Measurements from ENCODE around the gene BTN3A1. TPM values are rescaled to one million over a fixed set of nuclear protein-coding genes. Genes with fewer than 3 reads are reported as not detected.
"Not testable (repeated sequence)": the region's sequence is repeated elsewhere in the genome, so short reads cannot be mapped to it uniquely, and the experiment has no call there.

BTN3A1 gene
- total RNA-seq, 2 donors from 2014 or later, result 5.7 to 12.4 TPM

DNA sequence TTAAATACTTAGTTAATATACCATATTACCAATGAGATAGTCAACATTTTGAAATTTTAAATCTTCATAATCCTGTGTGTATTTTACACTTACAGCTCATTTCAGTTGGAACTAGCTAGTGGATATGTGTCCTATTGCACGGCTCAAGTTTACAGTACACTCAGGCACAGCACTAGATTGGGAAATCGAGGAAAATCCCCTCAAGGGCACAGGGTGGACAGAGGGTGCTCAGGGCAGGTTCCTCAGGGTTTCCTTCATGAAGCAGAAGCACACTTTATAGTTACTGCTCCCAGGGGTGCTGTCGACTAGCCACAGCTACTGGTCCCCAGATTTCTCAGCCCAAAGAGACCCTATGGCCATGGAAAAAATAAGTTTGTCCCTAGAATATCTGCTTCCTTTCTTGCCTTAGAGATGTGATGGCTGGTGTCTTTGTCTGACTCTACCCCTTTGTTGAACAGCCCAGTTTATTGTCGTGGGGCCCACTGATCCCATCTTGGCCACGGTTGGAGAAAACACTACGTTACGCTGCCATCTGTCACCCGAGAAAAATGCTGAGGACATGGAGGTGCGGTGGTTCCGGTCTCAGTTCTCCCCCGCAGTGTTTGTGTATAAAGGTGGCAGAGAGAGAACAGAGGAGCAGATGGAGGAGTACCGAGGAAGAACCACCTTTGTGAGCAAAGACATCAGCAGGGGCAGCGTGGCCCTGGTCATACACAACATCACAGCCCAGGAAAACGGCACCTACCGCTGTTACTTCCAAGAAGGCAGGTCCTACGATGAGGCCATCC is 57.1 kb downstream of the BTN3A1 start:
- intact Hi-C loops (cut with DNase I), result no loop called here
- no peak for DNase-seq
- no peak for ATAC-seq

DNA sequence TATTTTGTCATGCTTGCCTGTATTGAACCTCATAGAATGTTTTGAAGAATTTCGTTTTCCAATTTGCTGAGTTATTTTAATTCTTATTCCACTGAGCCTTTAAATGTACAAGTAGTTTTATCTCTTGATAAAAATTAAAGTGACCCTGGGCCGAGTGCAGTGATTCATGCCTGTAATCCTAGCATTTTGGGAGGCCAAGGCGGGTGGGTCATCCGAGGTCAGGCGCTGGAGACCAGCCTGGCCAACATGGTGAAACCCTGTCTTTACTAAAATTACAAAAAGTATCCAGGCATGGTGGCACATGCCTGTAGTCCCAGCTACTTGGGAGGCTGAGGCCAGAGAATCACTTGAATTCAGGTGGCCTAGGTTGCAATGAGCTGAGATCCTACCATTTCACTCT is 59.3 kb downstream of the BTN3A1 start:
- DNase-seq; ATAC-seq; intact Hi-C loops (cut with DNase I): not testable (repeated sequence)

DNA sequence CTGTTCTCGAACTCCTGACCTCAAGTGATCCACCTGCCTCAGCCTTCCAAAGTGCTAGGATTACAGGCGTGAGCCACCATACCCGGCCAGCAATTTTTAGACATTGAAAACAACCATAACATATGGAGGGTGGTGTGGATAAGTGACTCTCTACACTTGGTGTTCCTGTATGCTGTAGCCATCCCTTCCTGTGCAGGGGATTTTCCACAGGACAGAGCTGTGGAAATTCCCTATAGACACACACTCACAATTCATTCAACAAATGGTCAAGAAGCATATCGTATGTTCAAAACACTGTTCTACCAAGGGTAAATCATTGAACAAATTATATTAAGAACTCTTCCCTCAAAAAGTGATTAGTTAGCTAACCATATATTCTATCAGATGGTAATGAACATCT is 61.9 kb downstream of the BTN3A1 start:
- ATAC-seq, result no peak
- intact Hi-C loops (cut with DNase I), result no loop called here
- DNase-seq, result no peak

DNA sequence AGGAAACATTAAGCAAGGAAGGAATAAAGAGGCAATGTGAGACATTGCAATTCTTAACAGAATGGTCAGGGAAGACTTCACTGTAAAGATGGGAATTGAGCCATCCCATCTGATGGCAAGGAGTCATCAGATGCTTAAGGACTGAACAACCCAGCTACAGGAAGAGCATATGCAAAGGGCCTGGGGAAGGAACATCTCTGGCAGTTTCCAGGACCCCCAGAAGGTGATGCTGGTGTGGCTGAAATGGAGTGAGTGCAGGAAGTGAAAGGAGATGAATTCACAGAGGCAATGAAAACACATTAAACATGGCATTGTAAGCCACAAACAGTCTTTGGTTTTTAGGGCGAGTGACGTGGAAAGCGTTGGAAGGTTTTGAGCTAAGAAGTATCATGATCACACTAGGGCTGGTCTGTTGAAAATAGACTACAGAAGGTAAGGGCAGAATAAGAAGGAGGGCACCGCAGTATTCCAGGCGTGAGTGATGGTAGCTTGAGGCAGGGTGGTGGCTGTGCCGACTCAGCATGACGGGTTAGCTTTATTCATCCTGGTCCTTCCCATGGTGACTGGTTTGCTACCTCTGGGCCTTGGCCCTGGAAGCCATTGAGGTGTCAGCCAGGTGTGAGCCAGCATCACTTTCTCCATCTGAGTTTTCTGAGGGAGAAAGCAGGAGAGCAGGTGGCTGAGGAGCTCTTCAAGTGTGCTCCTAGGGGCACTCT is 62.5 kb downstream of the BTN3A1 start:
- ATAC-seq (no peak), DNase-seq (no peak)
- intact Hi-C loops (cut with DNase I), result no loop called here

Other genes starting within 250 kb of the BTN3A1 start
- 10 to 100 TPM in 1 of 2 donors, 1 to 10 TPM in 1; 6.8 to 21.3 TPM for gene BTN3A2, start 37.1 kb upstream of the BTN3A1 start, total RNA-seq
- 1 to 10 TPM; 6.1 to 9.8 TPM for gene BTN2A2, start 19.2 kb upstream of the BTN3A1 start, total RNA-seq
- gene BTN3A3, start 38.2 kb downstream of the BTN3A1 start, total RNA-seq, result 10 to 100 TPM in 1 of 2 donors, 1 to 10 TPM in 1; 8.9 to 13.3 TPM
- 10 to 100 TPM; 16.1 to 19.1 TPM for gene BTN2A1, start 55.7 kb downstream of the BTN3A1 start, total RNA-seq
- gene BTN1A1, start 98.0 kb downstream of the BTN3A1 start, total RNA-seq, result not detected
- gene HMGN4, start 136.1 kb downstream of the BTN3A1 start, total RNA-seq, result 10 to 100 TPM; 29.4 to 38.6 TPM
- gene ABT1, start 194.7 kb downstream of the BTN3A1 start, total RNA-seq, result 10 to 100 TPM in 1 of 2 donors, 1 to 10 TPM in 1; 8.2 to 10.7 TPM

All from left cardiac atrium (tissue), 4 donors.